Fibroblast of lung (primary cell): ENCODE measurements around the gene ESD. TPM values are rescaled to one million over a fixed set of nuclear protein-coding genes. Genes with fewer than 3 reads are reported as not detected.
A peak's percentile ranks its signal among the peaks of the same experiment; 100 is the strongest.

Experiments
- DNase-seq, 2 donors: peaks; one replicate each; pipeline versions ENCODE4 v3.0.0 to v3.0.0-alpha.2; 2010; ENCODE audit warnings: low read depth in 2 of 2
- H2AFZ ChIP-seq: 2 replicates; pipeline ENCODE4 v1.5.1; 2012; ENCODE audit warnings: low read length, control low read depth, inconsistent platforms
- H3K27ac ChIP-seq: 2 replicates; pipeline ENCODE4 v1.5.1; 2011; ENCODE audit warnings: low read length, control low read depth; ENCODE audit not compliant: insufficient read depth
- H3K27me3 ChIP-seq: 2 replicates; pipeline ENCODE4 v1.5.1; 2011; ENCODE audit warnings: mild to moderate bottlenecking, low read length; ENCODE audit not compliant: control insufficient read depth, insufficient read depth
- H3K36me3 ChIP-seq: 2 replicates; pipeline ENCODE4 v1.5.1; 2011; ENCODE audit warnings: low read length; ENCODE audit not compliant: control insufficient read depth, insufficient read depth
- H3K4me1 ChIP-seq: 2 replicates; pipeline ENCODE4 v1.5.1; 2011; ENCODE audit warnings: low read length; ENCODE audit not compliant: control insufficient read depth, insufficient read depth; ENCODE audit errors: extremely low read depth
- H3K4me2 ChIP-seq: 2 replicates; pipeline ENCODE4 v1.5.1; 2011; ENCODE audit warnings: low read length, control low read depth; ENCODE audit not compliant: insufficient read depth; ENCODE audit errors: extremely low read depth
- H3K4me3 ChIP-seq, 4 experiments: fragments of 200-600 bp in 1 of 4; sonication (generic) in 1 of 4; replicated peaks in 1 of 4; 2 replicates each; pipeline ENCODE4 v1.5.1; 2011 to 2016; ENCODE audit warnings: low read length in 4 of 4, low read depth in 3 of 4, mild to moderate bottlenecking in 3 of 4, control low read depth in 2 of 4, inconsistent platforms in 1 of 4, mixed read lengths in 1 of 4; ENCODE audit not compliant: insufficient read depth in 1 of 4; ENCODE audit errors: control extremely low read depth in 1 of 4
- H3K79me2 ChIP-seq: 2 replicates; pipeline ENCODE4 v1.5.1; 2012; ENCODE audit warnings: mild to moderate bottlenecking, low read length, inconsistent platforms; ENCODE audit not compliant: control insufficient read depth, insufficient read depth
- H3K9ac ChIP-seq: 2 replicates; pipeline ENCODE4 v1.5.1; 2011; ENCODE audit warnings: mild to moderate bottlenecking, low read length, control low read depth; ENCODE audit not compliant: insufficient read depth
- H3K9me3 ChIP-seq: 2 replicates; pipeline ENCODE4 v1.5.1; 2012; ENCODE audit warnings: low read depth, low read length; ENCODE audit not compliant: control insufficient read depth, insufficient read depth
- H4K20me1 ChIP-seq: 2 replicates; pipeline ENCODE4 v1.5.1; 2011; ENCODE audit warnings: low read length; ENCODE audit not compliant: control insufficient read depth, insufficient read depth; ENCODE audit errors: extremely low read depth
- CTCF ChIP-seq, 2 donors: IDR thresholded peaks in 1 of 2; conservative IDR thresholded peaks in 1 of 2; 1 replicate in 1 of 2; 2 replicates in 1 of 2; pipeline ENCODE4 v1.5.1; 2011 to 2012; ENCODE audit warnings: low read length in 2 of 2, control low read depth in 1 of 2, inconsistent platforms in 1 of 2, low read depth in 1 of 2, mild to moderate bottlenecking in 1 of 2
- EZH2 ChIP-seq: IDR thresholded peaks from 2 replicates; pipeline ENCODE4 v1.5.1; 2012; ENCODE audit warnings: low read length, control low read depth, mild to moderate bottlenecking; ENCODE audit errors: missing control alignments
- polyA plus RNA-seq, 2 donors: library from polyadenylated mRNA; depleted of rRNA in 1 of 2; stranded (reverse) in 1 of 2; unstranded in 1 of 2; fragments of >200 nt; gene quantifications; 2 replicates each; pipeline ENCODE4 v1.2.1, GENCODE V29; 2011 to 2012; ENCODE audit warnings: missing spikeins in 1 of 2
- total RNA-seq: library from RNA; depleted of rRNA; stranded (reverse); fragments of >200 nt; gene quantifications from 2 replicates; pipeline ENCODE4 v1.2.1, GENCODE V29; 2014

Gene ESD
- total and polyA plus RNA-seq, 2 donors (not counting 1 experiment from before 2014, with no cell fraction given) = 118 to 193 TPM

- no peak overlapping the region for H2AFZ ChIP-seq
- no peaks in the 10 kb centered on the region for H3K9me3 ChIP-seq
- H4K20me1 ChIP-seq = no peaks in the 10 kb centered on the region
- H3K27me3 ChIP-seq = no peaks in the 10 kb centered on the region
- no peak overlapping the region for H3K27ac ChIP-seq
- peaks cover 4% of the 10 kb centered on the region for H3K4me1 ChIP-seq
- H3K36me3 ChIP-seq = no peaks in the 10 kb centered on the region
- no peak for DNase-seq
- no peak overlapping the region for H3K9ac ChIP-seq
- H3K79me2 ChIP-seq = peaks cover 26% of the 10 kb centered on the region
- no peak for TF ChIP-seq EZH2
- no peak for TF ChIP-seq CTCF (conservative IDR thresholded peaks at IDR 0.05 in 1 of 2, IDR thresholded peaks at IDR 0.05 in 1 of 2; ENCODE audit: low read depth in 1 of 2, low read length in 2 of 2)
- H3K4me2 ChIP-seq = no peak overlapping the region
- no peak overlapping the region for H3K4me3 ChIP-seq
Measured at GRCh38 chr13:46799139-46799538, 2.2 kb upstream of the ESD start.

- Histone ChIP-seq H3K9ac (peak overlapping the region; percentile 57), H3K36me3 (no peaks in the 10 kb centered on the region), H3K4me3 (peak overlapping the region; percentile 62 to 95 (median 87)), H3K27me3 (no peaks in the 10 kb centered on the region), H3K27ac (peak overlapping the region; percentile 88), H3K4me1 (no peaks in the 10 kb centered on the region), H3K9me3 (no peaks in the 10 kb centered on the region), H3K79me2 (peaks cover 34% of the 10 kb centered on the region), H2AFZ (peak overlapping the region; percentile 97), H4K20me1 (no peaks in the 10 kb centered on the region), H3K4me2 (peak overlapping the region; percentile 83)
- DNase-seq = no peak
- TF ChIP-seq EZH2 = no peak
- no peak for TF ChIP-seq CTCF (conservative IDR thresholded peaks at IDR 0.05 in 1 of 2, IDR thresholded peaks at IDR 0.05 in 1 of 2; ENCODE audit: low read depth in 1 of 2, low read length in 2 of 2)
Measured at GRCh38 chr13:46797501-46798237, 708 bp upstream of the ESD start.

- Histone ChIP-seq H3K9me3 (no peaks in the 10 kb centered on the region), H3K79me2 (peaks cover 34% of the 10 kb centered on the region), H3K9ac (peak overlapping the region; percentile 90), H3K27ac (peak overlapping the region; percentile 88), H3K27me3 (no peaks in the 10 kb centered on the region), H3K36me3 (no peaks in the 10 kb centered on the region), H3K4me2 (peak overlapping the region; percentile 77), H4K20me1 (no peaks in the 10 kb centered on the region), H2AFZ (peak overlapping the region; percentile 98), H3K4me3 (peak overlapping the region; percentile 62 to 95 (median 87)), H3K4me1 (no peaks in the 10 kb centered on the region)
- TF ChIP-seq EZH2 = no peak
- no peak for TF ChIP-seq CTCF (conservative IDR thresholded peaks at IDR 0.05 in 1 of 2, IDR thresholded peaks at IDR 0.05 in 1 of 2; ENCODE audit: low read depth in 1 of 2, low read length in 2 of 2)
- no peak for DNase-seq
Measured at GRCh38 chr13:46796129-46796514, 839 bp downstream of the ESD start.
